ENCODE measurements around the gene PAX8.

The PAX8 gene

DNA sequence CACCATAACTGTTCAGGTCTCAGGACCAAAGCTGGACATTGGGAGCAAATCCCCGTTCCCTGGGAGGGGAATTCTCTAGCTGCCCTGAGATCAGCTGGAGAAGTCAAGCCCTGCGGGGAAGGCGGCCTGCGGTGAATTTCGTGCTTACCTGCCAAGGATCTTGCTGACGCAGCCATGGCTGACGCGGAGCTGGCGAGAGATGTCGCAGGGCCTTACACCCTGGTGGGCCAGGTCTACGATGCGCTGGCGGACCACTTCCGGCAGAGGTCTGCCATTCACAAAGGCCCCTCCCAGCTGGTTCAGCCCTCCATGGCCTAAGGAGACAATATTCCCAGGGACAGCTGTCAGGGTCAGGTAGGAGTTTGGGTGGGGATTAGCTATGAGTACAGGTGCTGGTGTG is 32.1 kb downstream of the PAX8 start:
- no peak overlapping the region for H3K4me3 ChIP-seq (ENCODE audit: low read depth, low read length)
- no peak for DNase-seq (ENCODE audit: low read depth)
- TF ChIP-seq, protein P1, sequence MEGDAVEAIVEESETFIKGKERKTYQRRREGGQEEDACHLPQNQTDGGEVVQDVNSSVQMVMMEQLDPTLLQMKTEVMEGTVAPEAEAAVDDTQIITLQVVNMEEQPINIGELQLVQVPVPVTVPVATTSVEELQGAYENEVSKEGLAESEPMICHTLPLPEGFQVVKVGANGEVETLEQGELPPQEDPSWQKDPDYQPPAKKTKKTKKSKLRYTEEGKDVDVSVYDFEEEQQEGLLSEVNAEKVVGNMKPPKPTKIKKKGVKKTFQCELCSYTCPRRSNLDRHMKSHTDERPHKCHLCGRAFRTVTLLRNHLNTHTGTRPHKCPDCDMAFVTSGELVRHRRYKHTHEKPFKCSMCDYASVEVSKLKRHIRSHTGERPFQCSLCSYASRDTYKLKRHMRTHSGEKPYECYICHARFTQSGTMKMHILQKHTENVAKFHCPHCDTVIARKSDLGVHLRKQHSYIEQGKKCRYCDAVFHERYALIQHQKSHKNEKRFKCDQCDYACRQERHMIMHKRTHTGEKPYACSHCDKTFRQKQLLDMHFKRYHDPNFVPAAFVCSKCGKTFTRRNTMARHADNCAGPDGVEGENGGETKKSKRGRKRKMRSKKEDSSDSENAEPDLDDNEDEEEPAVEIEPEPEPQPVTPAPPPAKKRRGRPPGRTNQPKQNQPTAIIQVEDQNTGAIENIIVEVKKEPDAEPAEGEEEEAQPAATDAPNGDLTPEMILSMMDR (conservative IDR thresholded peaks at IDR 0.05; ENCODE audit: low read depth, low read length): no peak

- TF ChIP-seq, protein P1 (conservative IDR thresholded peaks at IDR 0.05; ENCODE audit: low read depth, low read length): no peak
- H3K4me3 ChIP-seq (ENCODE audit: low read depth, low read length): no peak overlapping the region
- DNase-seq (ENCODE audit: low read depth): no peak
Measured at GRCh38 chr2:113245276-113245711, 33.4 kb downstream of the PAX8 start.

GRCh38 chr2:113242327-113242726 is 36.4 kb downstream of the PAX8 start:
- no peak for DNase-seq (ENCODE audit: low read depth)
- TF ChIP-seq, protein P1 (conservative IDR thresholded peaks at IDR 0.05; ENCODE audit: low read depth, low read length): no peak
- H3K4me3 ChIP-seq (ENCODE audit: low read depth, low read length): no peak overlapping the region

- peak; percentile 95 for DNase-seq (ENCODE audit: low read depth)
- no peak overlapping the region for H3K4me3 ChIP-seq (ENCODE audit: low read depth, low read length)
- TF ChIP-seq, protein P1 (conservative IDR thresholded peaks at IDR 0.05; ENCODE audit: low read depth, low read length): no peak
Measured at GRCh38 chr2:113240915-113241911, 37.5 kb downstream of the PAX8 start.

- peak; percentile 86 for DNase-seq (ENCODE audit: low read depth)
- no peak overlapping the region for H3K4me3 ChIP-seq (ENCODE audit: low read depth, low read length)
- TF ChIP-seq, protein P1 (conservative IDR thresholded peaks at IDR 0.05; ENCODE audit: low read depth, low read length): no peak
Measured at GRCh38 chr2:113240150-113240914, 38.4 kb downstream of the PAX8 start.

DNA sequence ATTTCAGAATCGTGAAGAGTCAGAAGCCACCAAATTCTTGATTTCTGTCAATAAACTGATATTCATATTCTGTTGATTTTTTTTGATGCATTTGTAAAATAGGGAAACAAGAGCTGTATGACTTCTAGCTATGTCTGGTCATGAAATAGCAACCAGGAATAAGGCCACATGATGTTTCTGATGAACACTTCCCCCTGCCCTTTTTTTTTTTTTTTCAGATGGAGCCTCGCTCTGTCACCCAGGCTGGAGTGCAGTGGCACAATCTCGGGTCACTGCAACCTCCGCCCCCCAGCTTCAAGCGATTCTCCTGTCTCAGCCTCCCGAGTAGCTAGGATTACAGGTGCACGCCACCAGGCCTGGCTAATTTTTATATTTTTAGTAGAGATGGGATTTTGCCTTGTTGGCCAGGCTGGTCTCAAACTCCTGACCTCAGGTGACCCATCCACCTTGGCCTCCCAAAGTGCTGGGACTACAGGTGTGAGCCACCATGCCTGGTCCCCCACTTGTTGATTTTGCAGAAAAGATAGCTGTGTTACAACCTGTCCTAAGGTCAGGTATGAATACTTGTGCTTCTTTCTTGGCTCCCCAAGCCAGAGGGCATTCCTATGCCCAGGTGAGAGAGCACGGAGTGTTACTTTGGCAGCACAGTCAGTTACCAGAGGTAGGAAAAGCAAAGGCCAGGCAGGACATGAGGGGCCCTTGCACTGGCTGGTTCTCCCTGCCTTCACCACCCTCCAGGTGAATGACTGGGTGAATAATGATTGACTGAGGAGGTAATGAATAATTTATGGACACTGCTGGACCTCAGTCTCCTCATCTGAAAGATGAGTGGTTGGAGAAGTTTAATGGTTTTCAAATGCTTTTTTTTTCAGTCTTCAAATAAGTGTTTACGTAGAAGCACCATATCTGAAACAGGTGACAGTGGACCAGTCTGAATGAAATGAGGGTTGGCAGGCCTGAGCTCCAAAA is 39.6 kb downstream of the PAX8 start:
- no peak overlapping the region for H3K4me3 ChIP-seq (ENCODE audit: low read depth, low read length)
- DNase-seq (ENCODE audit: low read depth): no peak
- TF ChIP-seq, protein P1 (conservative IDR thresholded peaks at IDR 0.05; ENCODE audit: low read depth, low read length): no peak
